GM21528 (cell line): Measurements from ENCODE around the gene GABRE.
"Not testable (repeated sequence)": the region's sequence is repeated elsewhere in the genome, so short reads cannot be mapped to it uniquely, and the experiment has no call there.

Source experiments
- ATAC-seq: cut with Tn5 transposase; IDR thresholded peaks from one replicate; pipeline ENCODE4 v1.9.1; 2021; ENCODE audit warnings: mild to moderate bottlenecking, moderate library complexity; ENCODE audit not compliant: unreplicated experiment, low FRiP score

The GABRE gene

GRCh38 chrX:151973060-151973661, 1.3 kb downstream of the GABRE start:
- ATAC-seq = no peak

DNA sequence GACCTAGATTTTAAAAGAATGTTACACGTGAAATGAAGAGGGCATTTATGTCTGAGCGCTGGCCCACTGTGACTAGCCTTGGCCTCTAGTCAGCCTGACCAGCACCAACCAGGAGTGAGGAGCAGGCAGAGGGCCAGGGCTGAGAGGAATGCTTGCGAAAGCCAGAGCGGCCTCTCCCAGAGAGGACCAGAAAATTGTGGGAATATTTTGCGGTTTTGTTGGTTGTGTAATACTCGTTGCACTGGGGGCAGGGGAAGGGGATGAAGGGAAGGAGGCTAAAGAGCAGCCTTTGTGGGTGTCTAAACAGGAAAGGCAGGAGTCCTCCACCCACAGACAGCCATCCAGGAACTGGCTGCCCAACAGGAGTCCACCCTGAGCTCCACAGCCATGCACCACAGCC, 3.8 kb downstream of the GABRE start:
- ATAC-seq = no peak

DNA sequence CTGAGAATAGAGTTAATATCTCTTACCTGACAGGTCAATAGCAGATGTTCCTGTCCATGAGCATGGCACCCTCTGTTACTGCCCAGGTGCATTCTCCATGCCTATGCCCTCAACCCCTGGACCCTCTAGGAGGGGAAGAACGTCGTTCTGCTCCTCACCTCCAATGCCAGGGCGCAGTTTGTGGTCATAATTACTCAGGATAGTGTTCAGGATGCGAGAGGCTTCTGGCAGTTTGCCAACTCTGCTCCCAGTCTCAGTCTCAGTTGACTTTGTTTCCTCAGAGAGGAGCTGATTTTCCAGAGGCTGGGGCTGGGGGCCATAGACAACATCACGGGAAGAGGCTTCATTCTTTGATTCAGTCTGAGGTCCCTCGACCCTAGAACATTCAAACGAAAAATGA, 4.4 kb downstream of the GABRE start:
- no peak for ATAC-seq

- ATAC-seq = no peak
Measured at GRCh38 chrX:151966236-151966635, 8.2 kb downstream of the GABRE start.

DNA sequence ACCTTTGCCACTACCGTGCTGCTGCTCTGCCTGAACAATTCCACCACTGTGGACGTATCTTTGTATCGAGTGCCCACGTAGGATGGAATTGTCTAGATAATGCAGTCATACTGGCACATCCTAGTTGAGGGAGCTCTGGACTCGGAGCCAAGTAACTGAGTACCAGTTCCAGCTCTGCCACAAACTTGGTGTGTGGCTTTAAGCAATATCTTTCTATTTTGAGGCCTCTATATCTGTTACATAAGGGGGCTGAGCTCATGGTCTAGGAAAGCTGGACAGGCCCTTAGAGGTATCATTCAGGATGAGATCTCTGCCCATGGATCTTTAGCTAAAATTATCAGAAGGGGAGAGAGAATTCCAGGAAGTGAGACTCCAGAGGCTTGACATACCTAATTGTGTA, 12.4 kb downstream of the GABRE start:
- no peak for ATAC-seq

GRCh38 chrX:151958101-151958500, 16.4 kb downstream of the GABRE start:
- no peak for ATAC-seq

DNA sequence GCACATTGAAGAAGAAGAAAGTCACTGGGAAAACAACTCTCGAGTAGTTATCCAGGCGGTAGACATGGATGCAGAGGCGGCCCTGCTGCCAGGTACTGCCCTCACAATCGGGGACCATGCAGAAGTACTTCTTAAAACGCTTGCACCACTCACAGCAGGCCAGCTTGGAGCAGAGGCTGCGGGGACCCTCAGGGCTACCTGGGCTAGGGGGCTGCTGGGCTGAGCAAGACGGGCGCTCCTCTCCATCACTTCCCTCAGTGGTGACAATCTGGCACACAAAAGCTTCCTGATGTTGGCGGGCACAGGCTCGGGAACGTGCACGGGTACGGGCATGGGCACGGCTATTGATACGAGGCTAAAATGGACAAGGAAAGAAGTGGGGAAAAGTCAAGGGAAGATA, 19.7 kb downstream of the GABRE start:
- no peak for ATAC-seq

DNA sequence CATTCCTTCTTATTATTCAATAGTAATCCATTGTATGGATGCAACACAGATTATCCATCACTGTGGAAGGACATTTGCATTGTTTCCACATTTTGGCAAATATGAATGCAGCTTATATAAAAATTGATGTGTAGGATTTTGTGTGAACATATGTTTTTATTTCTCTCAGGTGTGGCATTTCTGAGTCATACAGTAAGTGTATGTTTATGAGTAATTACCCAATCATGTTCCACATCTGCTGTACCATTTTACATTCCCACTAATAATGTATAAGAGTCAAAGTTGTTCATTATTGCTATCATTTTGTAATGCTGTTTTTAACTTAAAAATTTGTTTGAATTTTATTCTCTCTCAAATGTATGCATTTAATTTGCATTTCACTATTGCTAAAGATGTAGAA, 36.3 kb downstream of the GABRE start:
- ATAC-seq = no peak

GRCh38 chrX:151935358-151935757, 39.1 kb downstream of the GABRE start:
- ATAC-seq = no peak

- ATAC-seq = no peak
Measured at GRCh38 chrX:151929126-151929525, 45.4 kb downstream of the GABRE start.

- ATAC-seq = no peak
Measured at GRCh38 chrX:151923648-151924047, 50.8 kb downstream of the GABRE start.

- ATAC-seq = no peak
Measured at GRCh38 chrX:151922692-151923091, 51.8 kb downstream of the GABRE start.

DNA sequence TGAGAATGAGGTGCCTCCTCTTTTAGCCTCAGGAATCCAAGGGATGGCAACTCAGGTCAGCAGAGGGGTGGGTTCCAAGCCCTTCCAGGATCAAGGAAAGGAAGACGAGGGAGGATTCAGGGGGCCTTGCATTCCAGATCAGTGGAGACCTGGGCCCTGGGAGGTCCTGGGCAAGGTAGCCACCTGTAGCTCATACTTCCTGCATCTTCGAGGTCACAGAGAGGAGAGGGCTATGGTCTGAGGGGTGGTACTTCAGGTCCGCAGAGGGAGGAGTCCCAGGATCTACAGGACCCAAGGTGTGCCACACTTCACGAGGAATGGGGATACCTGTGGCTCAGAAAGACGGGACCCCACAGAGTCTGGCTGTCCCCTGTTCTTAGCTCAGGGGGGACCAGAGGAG, 52.6 kb downstream of the GABRE start:
- ATAC-seq = no peak

GRCh38 chrX:151921292-151921691, 53.2 kb downstream of the GABRE start:
- no peak for ATAC-seq

- ATAC-seq = no peak
Measured at GRCh38 chrX:151920530-151920929, 53.9 kb downstream of the GABRE start.

- ATAC-seq = no peak
Measured at GRCh38 chrX:151920101-151920500, 54.4 kb downstream of the GABRE start.

DNA sequence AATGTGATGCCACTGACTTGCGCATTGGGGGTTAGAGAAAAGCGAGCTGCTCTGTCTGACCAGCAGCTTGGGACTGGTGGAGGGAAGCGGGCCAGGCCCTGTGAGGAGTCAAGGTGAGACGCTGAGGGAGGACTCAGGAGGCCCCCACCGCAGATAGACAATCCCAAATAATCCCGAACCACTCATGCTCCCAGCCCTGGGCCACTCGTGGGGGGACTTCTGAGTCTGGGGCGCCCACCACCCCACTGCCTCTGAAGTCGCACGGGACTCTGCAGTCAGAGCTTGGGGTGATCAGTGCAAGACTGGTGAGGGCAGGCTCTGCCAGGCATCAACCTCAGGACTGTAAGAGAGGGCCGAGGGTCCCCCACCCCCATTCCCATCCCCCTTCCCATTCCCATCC, 54.9 kb downstream of the GABRE start:
- no peak for ATAC-seq

DNA sequence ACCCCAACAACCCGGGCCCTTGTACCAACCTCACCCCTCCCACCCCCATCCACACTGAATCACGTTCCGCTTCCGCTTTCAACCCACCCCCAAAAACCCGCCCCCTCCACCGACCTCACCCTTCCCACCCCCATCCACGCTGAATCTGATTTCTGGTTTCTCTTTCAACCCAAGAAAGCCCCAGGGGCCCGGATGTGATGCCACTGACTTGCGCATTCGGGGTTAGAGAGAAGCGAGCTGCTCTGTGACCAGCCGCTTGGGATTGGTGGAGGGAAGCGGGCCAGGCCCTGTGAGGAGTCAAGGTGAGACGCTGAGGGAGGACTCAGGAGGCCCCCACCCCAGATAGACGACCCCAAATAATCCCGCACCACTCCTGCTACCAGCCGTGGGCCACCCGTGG, 55.7 kb downstream of the GABRE start:
- ATAC-seq = not testable (repeated sequence)

- ATAC-seq = no peak
Measured at GRCh38 chrX:151912780-151913179, 61.7 kb downstream of the GABRE start, which contains the start of gene MAGEA4. Gene MAGEA4 (plus strand): TSS chrX:151912889. CDS start chrX:151923665, 10,776 bp downstream.

- ATAC-seq = no peak
Measured at GRCh38 chrX:151912221-151912620, 62.3 kb downstream of the GABRE start.

- ATAC-seq = no peak
Measured at GRCh38 chrX:151904989-151905388, 69.5 kb downstream of the GABRE start.
